ENCODE data around the gene NOC2L.
A peak's percentile ranks its signal among the peaks of the same experiment; 100 is the strongest.

NOC2L gene

GRCh38 chr1:932776-933602, 26.1 kb downstream of the NOC2L start:
- Histone ChIP-seq H3K9ac (ENCODE audit: low read depth, low read length) (no peak overlapping the region), H3K9me3 (ENCODE audit: control insufficient read depth, insufficient read depth, low read length) (no peaks in the 10 kb centered on the region), H3K27me3 (ENCODE audit: control insufficient read depth, insufficient read depth, low read length) (peaks cover 78% of the 10 kb centered on the region), H3K4me1 (ENCODE audit: control insufficient read depth, insufficient read depth, low read length) (no peaks in the 10 kb centered on the region), H3K36me3 (ENCODE audit: control insufficient read depth, insufficient read depth, low read length) (peaks cover 3% of the 10 kb centered on the region), H3K4me3 (ENCODE audit: low read depth, low read length) (no peak overlapping the region)

GRCh38 chr1:932173-932510, 26.9 kb downstream of the NOC2L start:
- Histone ChIP-seq H3K36me3 (ENCODE audit: control insufficient read depth, insufficient read depth, low read length) (peaks cover 3% of the 10 kb centered on the region), H3K9ac (ENCODE audit: low read depth, low read length) (no peak overlapping the region), H3K4me1 (ENCODE audit: control insufficient read depth, insufficient read depth, low read length) (no peaks in the 10 kb centered on the region), H3K4me3 (ENCODE audit: low read depth, low read length) (no peak overlapping the region), H3K9me3 (ENCODE audit: control insufficient read depth, insufficient read depth, low read length) (no peaks in the 10 kb centered on the region), H3K27me3 (ENCODE audit: control insufficient read depth, insufficient read depth, low read length) (peaks cover 83% of the 10 kb centered on the region)

GRCh38 chr1:931380-932172, 27.5 kb downstream of the NOC2L start:
- Histone ChIP-seq H3K4me1 (ENCODE audit: control insufficient read depth, insufficient read depth, low read length) (no peaks in the 10 kb centered on the region), H3K9ac (ENCODE audit: low read depth, low read length) (no peak overlapping the region), H3K36me3 (ENCODE audit: control insufficient read depth, insufficient read depth, low read length) (peaks cover 3% of the 10 kb centered on the region), H3K9me3 (ENCODE audit: control insufficient read depth, insufficient read depth, low read length) (no peaks in the 10 kb centered on the region), H3K27me3 (ENCODE audit: control insufficient read depth, insufficient read depth, low read length) (peaks cover 83% of the 10 kb centered on the region), H3K4me3 (ENCODE audit: low read depth, low read length) (no peak overlapping the region)

- Histone ChIP-seq H3K9ac (ENCODE audit: low read depth, low read length) (no peak overlapping the region), H3K27me3 (ENCODE audit: control insufficient read depth, insufficient read depth, low read length) (peaks cover 85% of the 10 kb centered on the region), H3K4me3 (ENCODE audit: low read depth, low read length) (no peak overlapping the region), H3K9me3 (ENCODE audit: control insufficient read depth, insufficient read depth, low read length) (no peaks in the 10 kb centered on the region), H3K4me1 (ENCODE audit: control insufficient read depth, insufficient read depth, low read length) (no peaks in the 10 kb centered on the region), H3K36me3 (ENCODE audit: control insufficient read depth, insufficient read depth, low read length) (peaks cover 3% of the 10 kb centered on the region)
Measured at GRCh38 chr1:930633-931138, 28.4 kb downstream of the NOC2L start.

GRCh38 chr1:929712-930632, 29.1 kb downstream of the NOC2L start:
- Histone ChIP-seq H3K9ac (ENCODE audit: low read depth, low read length) (no peak overlapping the region), H3K9me3 (ENCODE audit: control insufficient read depth, insufficient read depth, low read length) (no peaks in the 10 kb centered on the region), H3K36me3 (ENCODE audit: control insufficient read depth, insufficient read depth, low read length) (peaks cover 3% of the 10 kb centered on the region), H3K4me3 (ENCODE audit: low read depth, low read length) (no peak overlapping the region), H3K27me3 (ENCODE audit: control insufficient read depth, insufficient read depth, low read length) (peaks cover 81% of the 10 kb centered on the region), H3K4me1 (ENCODE audit: control insufficient read depth, insufficient read depth, low read length) (no peaks in the 10 kb centered on the region)

GRCh38 chr1:928825-929661, 30.0 kb downstream of the NOC2L start:
- peaks cover 85% of the 10 kb centered on the region for H3K27me3 ChIP-seq (ENCODE audit: control insufficient read depth, insufficient read depth, low read length)
- no peaks in the 10 kb centered on the region for H3K9me3 ChIP-seq (ENCODE audit: control insufficient read depth, insufficient read depth, low read length)
- no peaks in the 10 kb centered on the region for H3K4me1 ChIP-seq (ENCODE audit: control insufficient read depth, insufficient read depth, low read length)
- no peak overlapping the region for H3K9ac ChIP-seq (ENCODE audit: low read depth, low read length)
- H3K4me3 ChIP-seq (ENCODE audit: low read depth, low read length): no peak overlapping the region
- peaks cover 3% of the 10 kb centered on the region for H3K36me3 ChIP-seq (ENCODE audit: control insufficient read depth, insufficient read depth, low read length)

GRCh38 chr1:927748-928147, 31.3 kb downstream of the NOC2L start:
- H3K4me3 ChIP-seq (ENCODE audit: low read depth, low read length): no peak overlapping the region
- H3K27me3 ChIP-seq (ENCODE audit: control insufficient read depth, insufficient read depth, low read length): peaks cover 82% of the 10 kb centered on the region
- no peaks in the 10 kb centered on the region for H3K4me1 ChIP-seq (ENCODE audit: control insufficient read depth, insufficient read depth, low read length)
- H3K9ac ChIP-seq (ENCODE audit: low read depth, low read length): no peak overlapping the region
- no peaks in the 10 kb centered on the region for H3K9me3 ChIP-seq (ENCODE audit: control insufficient read depth, insufficient read depth, low read length)
- H3K36me3 ChIP-seq (ENCODE audit: control insufficient read depth, insufficient read depth, low read length): peaks cover 3% of the 10 kb centered on the region

- Histone ChIP-seq H3K27me3 (ENCODE audit: control insufficient read depth, insufficient read depth, low read length) (peaks cover 82% of the 10 kb centered on the region), H3K9me3 (ENCODE audit: control insufficient read depth, insufficient read depth, low read length) (no peaks in the 10 kb centered on the region), H3K36me3 (ENCODE audit: control insufficient read depth, insufficient read depth, low read length) (peaks cover 3% of the 10 kb centered on the region), H3K4me3 (ENCODE audit: low read depth, low read length) (no peak overlapping the region), H3K4me1 (ENCODE audit: control insufficient read depth, insufficient read depth, low read length) (no peaks in the 10 kb centered on the region), H3K9ac (ENCODE audit: low read depth, low read length) (no peak overlapping the region)
Measured at GRCh38 chr1:927234-927633, 31.8 kb downstream of the NOC2L start.

GRCh38 chr1:925561-926421, 33.3 kb downstream of the NOC2L start:
- H3K27me3 ChIP-seq (ENCODE audit: control insufficient read depth, insufficient read depth, low read length): peaks cover 81% of the 10 kb centered on the region
- H3K4me1 ChIP-seq (ENCODE audit: control insufficient read depth, insufficient read depth, low read length): peaks cover 4% of the 10 kb centered on the region
- H3K9me3 ChIP-seq (ENCODE audit: control insufficient read depth, insufficient read depth, low read length): no peaks in the 10 kb centered on the region
- H3K4me3 ChIP-seq (ENCODE audit: low read depth, low read length): peak overlapping the region; percentile 45
- peaks cover 3% of the 10 kb centered on the region for H3K36me3 ChIP-seq (ENCODE audit: control insufficient read depth, insufficient read depth, low read length)
- peak overlapping the region; percentile 5 for H3K9ac ChIP-seq (ENCODE audit: low read depth, low read length)

All from iPS-15b (cell line).